H1 (cell line): ENCODE data around the gene NOL4L.

ENCODE experiments used
- RAD21 ChIP-seq, 2 experiments: IDR thresholded peaks in 1 of 2; conservative IDR thresholded peaks in 1 of 2; 2 replicates each; pipeline ENCODE4 v1.6.1; 2011; ENCODE audit warnings: low read depth in 2 of 2, low read length in 2 of 2, improper control_type of control experiment in 1 of 2, inconsistent platforms in 1 of 2, mild to moderate bottlenecking in 1 of 2, moderate library complexity in 1 of 2
- TAF1 ChIP-seq: IDR thresholded peaks from 2 replicates; pipeline ENCODE4 v1.6.1; 2011; ENCODE audit warnings: mild to moderate bottlenecking, low read depth, low read length
- TF ChIP-seq, protein P1 (sequence below), 3 experiments: IDR thresholded peaks; 1 replicate in 2 of 3; 2 replicates in 1 of 3; pipeline versions ENCODE4 v1.5.1 to v1.6.1; 2011; ENCODE audit warnings: low read length in 3 of 3, mild to moderate bottlenecking in 3 of 3, inconsistent platforms in 2 of 3, low read depth in 1 of 3, moderate library complexity in 1 of 3; ENCODE audit not compliant: insufficient read depth in 1 of 3; ENCODE audit errors: control extremely low read depth in 1 of 3
- TF ChIP-seq, protein P2 (sequence below): IDR thresholded peaks from 2 replicates; pipeline ENCODE4 v1.6.1; 2012; ENCODE audit warnings: inconsistent platforms
- TF ChIP-seq, protein P3 (sequence below): IDR thresholded peaks from 2 replicates; pipeline ENCODE4 v1.6.1; 2012; ENCODE audit warnings: low read length, inconsistent platforms

DNA sequence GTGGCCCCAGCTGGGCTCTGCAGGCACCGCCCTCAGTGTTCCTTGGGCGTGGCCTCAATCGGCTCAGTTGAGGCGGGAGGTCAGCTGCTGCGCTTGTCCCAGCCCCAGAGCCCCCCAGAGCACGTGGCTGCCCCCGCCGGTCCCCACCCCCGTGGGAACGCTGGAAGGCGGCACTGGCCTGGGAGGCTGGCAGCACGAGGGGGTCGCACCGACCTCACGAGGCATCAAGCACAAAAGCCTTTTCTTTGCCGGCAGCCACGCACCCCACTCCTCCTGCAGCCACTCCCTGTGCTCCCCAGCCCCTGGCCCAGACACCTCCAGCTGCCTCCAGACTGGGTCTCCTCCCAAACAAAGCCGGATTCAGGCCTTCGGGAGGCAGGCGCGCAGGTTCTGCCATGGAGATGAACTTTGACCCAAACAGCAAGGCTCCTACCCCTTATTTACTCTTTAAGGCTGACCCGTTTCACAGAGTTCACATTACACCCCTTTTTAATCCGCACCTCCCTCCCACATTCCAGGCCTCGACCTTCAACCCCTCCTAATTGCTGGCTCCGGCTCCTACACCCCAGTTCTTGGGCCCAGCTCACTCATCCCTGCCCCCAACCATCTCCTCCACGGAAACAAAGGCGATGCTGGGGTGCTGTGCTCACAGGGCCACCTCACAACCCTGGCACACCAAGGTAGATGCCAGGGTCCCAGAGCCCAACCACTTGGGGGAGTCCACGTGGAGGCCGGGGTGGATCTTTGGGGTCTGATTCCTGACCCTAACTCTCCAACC, 111.7 kb downstream of the NOL4L start:
- TF ChIP-seq RAD21 (IDR thresholded peaks at IDR 0.05 in 1 of 2, conservative IDR thresholded peaks at IDR 0.05 in 1 of 2; ENCODE audit: low read depth in 2 of 2, low read length in 2 of 2) (no peak), TAF1 (no peak)
- TF ChIP-seq, protein P1, sequence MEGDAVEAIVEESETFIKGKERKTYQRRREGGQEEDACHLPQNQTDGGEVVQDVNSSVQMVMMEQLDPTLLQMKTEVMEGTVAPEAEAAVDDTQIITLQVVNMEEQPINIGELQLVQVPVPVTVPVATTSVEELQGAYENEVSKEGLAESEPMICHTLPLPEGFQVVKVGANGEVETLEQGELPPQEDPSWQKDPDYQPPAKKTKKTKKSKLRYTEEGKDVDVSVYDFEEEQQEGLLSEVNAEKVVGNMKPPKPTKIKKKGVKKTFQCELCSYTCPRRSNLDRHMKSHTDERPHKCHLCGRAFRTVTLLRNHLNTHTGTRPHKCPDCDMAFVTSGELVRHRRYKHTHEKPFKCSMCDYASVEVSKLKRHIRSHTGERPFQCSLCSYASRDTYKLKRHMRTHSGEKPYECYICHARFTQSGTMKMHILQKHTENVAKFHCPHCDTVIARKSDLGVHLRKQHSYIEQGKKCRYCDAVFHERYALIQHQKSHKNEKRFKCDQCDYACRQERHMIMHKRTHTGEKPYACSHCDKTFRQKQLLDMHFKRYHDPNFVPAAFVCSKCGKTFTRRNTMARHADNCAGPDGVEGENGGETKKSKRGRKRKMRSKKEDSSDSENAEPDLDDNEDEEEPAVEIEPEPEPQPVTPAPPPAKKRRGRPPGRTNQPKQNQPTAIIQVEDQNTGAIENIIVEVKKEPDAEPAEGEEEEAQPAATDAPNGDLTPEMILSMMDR (IDR thresholded peaks at IDR 0.05; ENCODE audit: control extremely low read depth in 1 of 3, insufficient read depth in 1 of 3, low read depth in 1 of 3, low read length in 3 of 3) = no peak
- TF ChIP-seq, protein P2, sequence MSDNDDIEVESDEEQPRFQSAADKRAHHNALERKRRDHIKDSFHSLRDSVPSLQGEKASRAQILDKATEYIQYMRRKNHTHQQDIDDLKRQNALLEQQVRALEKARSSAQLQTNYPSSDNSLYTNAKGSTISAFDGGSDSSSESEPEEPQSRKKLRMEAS = no peak
- TF ChIP-seq, protein P3, sequence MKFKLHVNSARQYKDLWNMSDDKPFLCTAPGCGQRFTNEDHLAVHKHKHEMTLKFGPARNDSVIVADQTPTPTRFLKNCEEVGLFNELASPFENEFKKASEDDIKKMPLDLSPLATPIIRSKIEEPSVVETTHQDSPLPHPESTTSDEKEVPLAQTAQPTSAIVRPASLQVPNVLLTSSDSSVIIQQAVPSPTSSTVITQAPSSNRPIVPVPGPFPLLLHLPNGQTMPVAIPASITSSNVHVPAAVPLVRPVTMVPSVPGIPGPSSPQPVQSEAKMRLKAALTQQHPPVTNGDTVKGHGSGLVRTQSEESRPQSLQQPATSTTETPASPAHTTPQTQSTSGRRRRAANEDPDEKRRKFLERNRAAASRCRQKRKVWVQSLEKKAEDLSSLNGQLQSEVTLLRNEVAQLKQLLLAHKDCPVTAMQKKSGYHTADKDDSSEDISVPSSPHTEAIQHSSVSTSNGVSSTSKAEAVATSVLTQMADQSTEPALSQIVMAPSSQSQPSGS = no peak
